NB4 (cell line): ENCODE data around the gene TNPO1.

Source experiments
- DNase-seq: peaks from one replicate; pipeline ENCODE4 v3.0.0; 2010; ENCODE audit warnings: low read depth
- H3K4me3 ChIP-seq: one replicate; pipeline ENCODE4 v1.5.1; 2011; ENCODE audit warnings: mild to moderate bottlenecking, low read depth, low read length, moderate library complexity
- MYC ChIP-seq: IDR thresholded peaks from 2 replicates; pipeline ENCODE4 v1.6.1; 2011; ENCODE audit warnings: low read depth, low read length
- POLR2A ChIP-seq: IDR thresholded peaks from 2 replicates; pipeline ENCODE4 v1.6.1; 2011; ENCODE audit warnings: mild to moderate bottlenecking; ENCODE audit not compliant: insufficient read length; ENCODE audit errors: extremely low read depth
- TF ChIP-seq, protein P1 (sequence below): IDR thresholded peaks from 2 replicates; pipeline ENCODE4 v1.6.1; 2011; ENCODE audit warnings: low read depth, low read length
- TF ChIP-seq, protein P2 (sequence below): IDR thresholded peaks from one replicate; pipeline ENCODE4 v1.5.1; 2012; ENCODE audit warnings: low read depth, low read length

The TNPO1 gene

DNA sequence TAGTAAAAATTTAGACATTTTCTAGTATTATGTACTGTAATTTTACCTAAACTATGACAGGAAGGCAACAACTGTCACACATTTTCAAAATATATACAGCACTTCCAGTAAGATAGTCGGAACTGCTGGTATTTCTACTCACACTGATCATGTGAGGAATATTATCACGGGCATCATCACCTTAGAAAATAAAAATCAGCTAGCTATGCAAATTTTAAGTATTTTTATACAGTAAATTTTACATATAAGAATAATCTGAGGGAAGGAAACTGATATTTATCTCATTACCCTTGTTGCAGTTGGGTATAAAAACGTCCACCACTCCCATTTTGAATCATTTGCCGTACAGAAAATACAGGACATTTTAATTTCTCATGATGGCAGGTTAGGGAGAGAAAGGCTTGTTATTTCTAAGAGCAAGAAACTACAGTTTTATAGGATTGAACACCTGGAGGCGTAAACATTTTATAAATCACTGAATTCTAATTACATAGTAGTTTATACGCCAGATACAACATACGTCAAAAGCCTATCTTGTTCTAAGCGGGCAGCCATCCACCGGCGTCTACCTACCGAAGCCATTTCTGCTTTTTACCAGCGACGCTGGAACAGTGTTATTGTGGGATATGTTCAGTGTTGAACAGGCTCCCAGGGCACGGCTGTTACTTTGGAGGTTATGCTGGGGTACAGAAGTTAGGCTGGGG is 729 bp upstream of the TNPO1 start:
- TF ChIP-seq, protein P1, sequence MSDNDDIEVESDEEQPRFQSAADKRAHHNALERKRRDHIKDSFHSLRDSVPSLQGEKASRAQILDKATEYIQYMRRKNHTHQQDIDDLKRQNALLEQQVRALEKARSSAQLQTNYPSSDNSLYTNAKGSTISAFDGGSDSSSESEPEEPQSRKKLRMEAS: no peak
- H3K4me3 ChIP-seq: peak overlapping the region; percentile 70
- no peak for DNase-seq

DNA sequence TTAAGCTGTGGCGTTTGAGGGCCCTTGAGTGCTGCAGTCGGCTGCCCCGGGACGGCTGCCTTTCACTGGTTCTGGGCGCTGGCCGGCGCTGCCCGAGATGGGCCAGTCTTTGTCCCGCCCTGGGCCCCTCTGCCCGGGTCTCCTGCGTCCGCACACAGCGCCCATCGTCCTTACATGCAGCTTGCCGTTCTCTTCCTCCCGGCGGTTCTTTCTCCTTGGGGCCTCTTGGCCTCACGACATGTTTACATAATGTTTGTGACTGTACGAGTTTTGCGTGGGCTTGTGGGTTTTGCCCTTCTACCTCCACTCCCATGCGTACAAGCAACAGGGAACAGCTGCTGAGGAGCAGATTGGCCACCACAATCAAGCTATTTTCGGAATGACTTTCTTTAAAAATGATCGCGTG is 618 bp downstream of the TNPO1 start:
- DNase-seq: peak; percentile 70
- TF ChIP-seq, protein P1: peak; percentile 5; the same call in 1 of the 2 replicates
- TF ChIP-seq POLR2A (no peak), MYC (no peak; the same call in 1 of the 2 replicates)
- peak overlapping the region; percentile 70 for H3K4me3 ChIP-seq

DNA sequence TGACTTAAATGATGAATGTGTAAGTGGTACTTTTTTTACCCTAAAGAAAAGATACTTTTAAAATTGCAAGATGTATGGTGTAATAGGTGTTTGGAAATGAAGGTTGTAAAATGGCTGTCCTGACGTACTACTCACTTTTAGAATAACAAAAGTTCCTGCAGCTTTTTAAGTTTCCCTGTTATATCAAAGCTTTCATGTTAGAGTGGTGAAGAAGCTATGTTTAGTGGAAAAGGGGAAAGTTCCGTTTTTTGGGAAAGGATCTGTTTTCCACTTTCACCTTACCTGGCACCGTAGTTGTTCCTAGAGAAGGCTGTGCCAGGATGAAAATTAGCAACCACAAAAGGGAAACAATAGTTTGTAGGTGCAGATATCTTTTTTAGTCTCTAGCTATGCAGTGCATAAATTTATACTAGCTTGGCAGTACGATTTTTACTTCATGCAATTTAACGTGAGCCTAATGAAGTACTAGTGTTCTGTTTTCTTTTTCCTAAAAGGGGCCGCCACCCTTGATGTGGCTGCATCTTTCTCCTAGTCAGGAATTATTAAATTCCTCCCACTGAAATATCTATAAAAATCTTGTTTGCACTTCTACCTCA is 1.3 kb downstream of the TNPO1 start:
- DNase-seq: peak; percentile 19
- peak overlapping the region; percentile 70 for H3K4me3 ChIP-seq
- TF ChIP-seq, protein P2, sequence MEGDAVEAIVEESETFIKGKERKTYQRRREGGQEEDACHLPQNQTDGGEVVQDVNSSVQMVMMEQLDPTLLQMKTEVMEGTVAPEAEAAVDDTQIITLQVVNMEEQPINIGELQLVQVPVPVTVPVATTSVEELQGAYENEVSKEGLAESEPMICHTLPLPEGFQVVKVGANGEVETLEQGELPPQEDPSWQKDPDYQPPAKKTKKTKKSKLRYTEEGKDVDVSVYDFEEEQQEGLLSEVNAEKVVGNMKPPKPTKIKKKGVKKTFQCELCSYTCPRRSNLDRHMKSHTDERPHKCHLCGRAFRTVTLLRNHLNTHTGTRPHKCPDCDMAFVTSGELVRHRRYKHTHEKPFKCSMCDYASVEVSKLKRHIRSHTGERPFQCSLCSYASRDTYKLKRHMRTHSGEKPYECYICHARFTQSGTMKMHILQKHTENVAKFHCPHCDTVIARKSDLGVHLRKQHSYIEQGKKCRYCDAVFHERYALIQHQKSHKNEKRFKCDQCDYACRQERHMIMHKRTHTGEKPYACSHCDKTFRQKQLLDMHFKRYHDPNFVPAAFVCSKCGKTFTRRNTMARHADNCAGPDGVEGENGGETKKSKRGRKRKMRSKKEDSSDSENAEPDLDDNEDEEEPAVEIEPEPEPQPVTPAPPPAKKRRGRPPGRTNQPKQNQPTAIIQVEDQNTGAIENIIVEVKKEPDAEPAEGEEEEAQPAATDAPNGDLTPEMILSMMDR: no peak
- TF ChIP-seq, protein P1: no peak
- TF ChIP-seq POLR2A (no peak), MYC (no peak)

DNA sequence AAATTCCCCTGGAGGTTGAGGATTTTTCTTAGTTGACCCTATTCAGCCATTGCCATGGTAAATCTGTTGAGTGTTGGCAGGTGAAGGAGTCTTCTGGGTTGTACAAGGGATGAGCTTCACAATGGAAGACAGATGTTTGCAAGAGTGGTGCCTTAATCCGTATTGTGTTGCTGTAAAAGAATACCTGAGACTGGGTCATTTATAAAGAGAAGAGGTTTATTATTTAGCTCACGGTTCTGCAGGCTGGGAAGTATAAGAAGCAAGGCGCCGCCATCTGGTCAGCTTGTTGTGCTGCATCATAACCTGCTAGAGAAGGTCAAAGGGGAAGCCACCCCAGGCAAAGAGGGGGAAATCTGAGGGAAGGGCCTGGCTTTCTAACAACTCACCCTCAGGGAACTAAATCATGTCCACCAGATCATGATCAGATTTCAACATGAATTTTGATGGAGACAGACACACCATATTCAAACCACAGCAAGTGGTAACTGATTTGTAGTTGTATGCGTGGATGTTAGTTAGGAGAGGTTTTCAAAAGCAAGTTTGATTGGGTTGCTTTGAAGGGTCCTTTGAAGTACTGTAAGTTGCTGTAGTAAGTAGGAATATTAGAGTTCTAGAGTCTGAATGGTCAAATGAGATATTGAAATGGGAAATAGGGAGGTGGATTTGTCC is 2.5 kb downstream of the TNPO1 start:
- no peak overlapping the region for H3K4me3 ChIP-seq
- TF ChIP-seq, protein P1: no peak
- TF ChIP-seq MYC (no peak), POLR2A (no peak)
- TF ChIP-seq, protein P2: peak; percentile 81
- DNase-seq: peak; percentile 78

DNA sequence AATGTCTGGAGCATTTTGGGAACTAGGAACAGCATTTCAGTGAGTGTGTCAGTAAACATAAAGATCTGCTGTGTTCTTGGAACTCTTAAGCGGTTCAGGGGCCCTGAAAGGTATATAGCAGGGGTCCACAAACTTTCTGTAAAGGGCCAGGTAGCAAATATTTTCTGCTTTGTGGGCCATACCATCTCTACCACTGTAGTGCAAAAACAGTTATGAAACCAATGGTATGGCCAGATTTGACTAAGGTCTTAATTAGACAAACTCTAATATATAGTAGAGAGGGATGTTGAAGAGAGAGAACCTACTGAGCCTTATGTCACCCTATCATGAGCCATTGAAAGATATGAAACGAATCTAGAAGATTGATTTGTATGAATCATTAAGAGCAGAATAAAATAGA is 5.3 kb downstream of the TNPO1 start:
- no peak overlapping the region for H3K4me3 ChIP-seq
- DNase-seq: no peak
- TF ChIP-seq, protein P1: no peak
- TF ChIP-seq, protein P2: no peak

DNA sequence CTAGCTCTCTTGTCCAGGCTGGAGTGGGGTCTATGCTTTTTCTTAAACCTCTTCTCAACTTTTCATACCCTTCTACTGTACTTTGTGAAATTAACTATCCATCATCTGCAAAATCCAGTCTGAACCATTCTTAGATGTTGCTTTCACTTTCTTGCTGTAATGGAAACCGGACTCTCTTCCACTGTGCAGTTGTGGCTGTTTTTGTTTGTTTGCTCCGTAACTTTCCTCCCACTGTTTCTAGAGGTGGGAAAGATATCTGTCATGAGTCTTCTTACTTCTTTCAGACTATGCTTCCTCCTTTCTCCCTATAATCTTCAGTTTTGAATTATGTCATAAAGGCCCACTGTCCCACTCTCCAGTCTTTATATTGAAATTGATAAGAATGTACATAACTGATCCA is 6.5 kb downstream of the TNPO1 start:
- no peak for TF ChIP-seq MYC
- no peak overlapping the region for H3K4me3 ChIP-seq
- DNase-seq: no peak

DNA sequence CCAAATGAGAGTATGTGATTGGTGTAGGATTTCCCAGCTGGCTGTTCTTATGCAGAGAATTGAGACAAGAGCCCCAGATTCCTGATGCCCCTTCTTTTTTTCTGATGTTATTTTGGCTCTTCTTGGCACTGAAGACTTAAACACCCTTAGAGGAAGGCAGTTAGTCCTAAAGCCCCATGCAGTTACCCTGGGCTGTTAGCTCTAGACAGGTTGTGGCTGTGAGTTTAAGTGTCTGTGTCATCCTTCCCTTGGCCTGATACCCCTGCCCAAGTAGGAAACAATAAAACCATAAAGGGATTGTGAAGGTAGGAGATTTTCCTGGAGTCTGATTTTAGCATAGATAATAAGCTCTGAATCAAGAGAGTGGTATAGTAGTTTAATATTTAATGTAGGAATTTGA is 13.2 kb downstream of the TNPO1 start:
- H3K4me3 ChIP-seq: no peak overlapping the region
- no peak for DNase-seq
- TF ChIP-seq, protein P2: no peak
- TF ChIP-seq POLR2A: no peak
